Osteoblast (primary cell): ENCODE results near the gene RBBP8. TPM values are rescaled to one million over a fixed set of nuclear protein-coding genes. Genes with fewer than 3 reads are reported as not detected.

Experiments
- DNase-seq: peaks from one replicate; pipeline ENCODE4 v3.0.0; 2011; ENCODE audit warnings: low spot score, mixed read lengths; ENCODE audit not compliant: insufficient read length; ENCODE audit errors: missing footprints
- H2AFZ ChIP-seq: 2 replicates; pipeline ENCODE4 v1.6.0; 2011; ENCODE audit warnings: mild to moderate bottlenecking, low read length
- H3K27ac ChIP-seq: 2 replicates; pipeline ENCODE4 v1.5.1; 2011; ENCODE audit warnings: mild to moderate bottlenecking, low read depth, low read length, moderate library complexity
- H3K27me3 ChIP-seq: 2 replicates; pipeline ENCODE4 v1.6.0; 2012; ENCODE audit warnings: mild to moderate bottlenecking, control low read depth, inconsistent platforms, low read length, moderate library complexity; ENCODE audit not compliant: insufficient read depth
- H3K36me3 ChIP-seq: 2 replicates; pipeline ENCODE4 v1.5.1; 2011; ENCODE audit warnings: mild to moderate bottlenecking, low read length, control low read depth, moderate library complexity; ENCODE audit not compliant: insufficient read depth
- H3K4me1 ChIP-seq: 2 replicates; pipeline ENCODE4 v1.5.1; 2011; ENCODE audit warnings: mild to moderate bottlenecking, low read length, control low read depth, moderate library complexity; ENCODE audit not compliant: insufficient read depth
- H3K4me2 ChIP-seq: 2 replicates; pipeline ENCODE4 v1.6.0; 2011; ENCODE audit warnings: mild to moderate bottlenecking, low read length; ENCODE audit not compliant: insufficient read depth
- H3K4me3 ChIP-seq: fragments of 200-600 bp; sonication (generic); 3 replicates; pipeline ENCODE4 v1.5.1; 2012; ENCODE audit warnings: mild to moderate bottlenecking, low read length, inconsistent platforms; ENCODE audit not compliant: insufficient read depth
- H3K79me2 ChIP-seq: 2 replicates; pipeline ENCODE4 v1.6.0; 2012; ENCODE audit warnings: mild to moderate bottlenecking, low read length, control low read depth, inconsistent platforms; ENCODE audit not compliant: insufficient read depth
- H3K9me3 ChIP-seq: 2 replicates; pipeline ENCODE4 v1.5.1; 2011; ENCODE audit warnings: low read depth, low read length, control low read depth
- H4K20me1 ChIP-seq: 2 replicates; pipeline ENCODE4 v1.6.0; 2012; ENCODE audit warnings: mild to moderate bottlenecking, low read length, control low read depth; ENCODE audit not compliant: insufficient read depth
- total RNA-seq: library from RNA; depleted of rRNA; stranded (reverse); fragments of >200 nt; gene quantifications from 2 replicates; pipeline ENCODE4 v1.2.3, GENCODE V29; 2012
- TF ChIP-seq, protein P1 (sequence below): IDR thresholded peaks from 2 replicates; pipeline ENCODE4 v1.5.1; 2011; ENCODE audit warnings: mild to moderate bottlenecking, low read depth, low read length, moderate library complexity; ENCODE audit errors: extremely low read depth

RBBP8 gene
- total RNA-seq, 1 donor: 40.2 TPM

DNA sequence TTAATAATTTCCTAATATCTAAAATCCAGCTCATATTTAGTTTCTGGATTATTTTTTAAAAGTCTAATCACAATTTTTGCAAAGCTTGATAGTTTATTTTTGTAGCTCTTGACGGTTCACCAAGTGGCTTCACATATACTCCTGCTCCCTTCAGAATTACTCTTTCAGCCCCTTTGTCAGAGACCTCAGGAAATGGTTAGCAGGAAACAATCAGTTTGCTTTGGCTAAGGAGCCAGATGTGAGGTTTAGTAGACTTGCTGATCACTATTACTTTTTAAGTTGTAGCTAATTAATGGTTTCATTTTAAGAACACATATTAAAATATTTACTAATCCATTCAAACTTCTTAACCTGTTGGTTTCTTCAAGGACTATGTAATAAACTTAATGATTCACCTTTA lies 2.3 kb downstream of the RBBP8 start:
- H3K79me2 ChIP-seq: peaks cover 18% of the 10 kb centered on the region
- H3K9me3 ChIP-seq: no peaks in the 10 kb centered on the region
- no peaks in the 10 kb centered on the region for H3K36me3 ChIP-seq
- H3K4me3 ChIP-seq: no peak overlapping the region
- TF ChIP-seq, protein P1, sequence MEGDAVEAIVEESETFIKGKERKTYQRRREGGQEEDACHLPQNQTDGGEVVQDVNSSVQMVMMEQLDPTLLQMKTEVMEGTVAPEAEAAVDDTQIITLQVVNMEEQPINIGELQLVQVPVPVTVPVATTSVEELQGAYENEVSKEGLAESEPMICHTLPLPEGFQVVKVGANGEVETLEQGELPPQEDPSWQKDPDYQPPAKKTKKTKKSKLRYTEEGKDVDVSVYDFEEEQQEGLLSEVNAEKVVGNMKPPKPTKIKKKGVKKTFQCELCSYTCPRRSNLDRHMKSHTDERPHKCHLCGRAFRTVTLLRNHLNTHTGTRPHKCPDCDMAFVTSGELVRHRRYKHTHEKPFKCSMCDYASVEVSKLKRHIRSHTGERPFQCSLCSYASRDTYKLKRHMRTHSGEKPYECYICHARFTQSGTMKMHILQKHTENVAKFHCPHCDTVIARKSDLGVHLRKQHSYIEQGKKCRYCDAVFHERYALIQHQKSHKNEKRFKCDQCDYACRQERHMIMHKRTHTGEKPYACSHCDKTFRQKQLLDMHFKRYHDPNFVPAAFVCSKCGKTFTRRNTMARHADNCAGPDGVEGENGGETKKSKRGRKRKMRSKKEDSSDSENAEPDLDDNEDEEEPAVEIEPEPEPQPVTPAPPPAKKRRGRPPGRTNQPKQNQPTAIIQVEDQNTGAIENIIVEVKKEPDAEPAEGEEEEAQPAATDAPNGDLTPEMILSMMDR: no peak
- H3K27ac ChIP-seq: peak overlapping the region; percentile 28
- peaks cover 12% of the 10 kb centered on the region for H3K4me1 ChIP-seq
- no peaks in the 10 kb centered on the region for H4K20me1 ChIP-seq
- no peaks in the 10 kb centered on the region for H3K27me3 ChIP-seq
- no peak overlapping the region for H2AFZ ChIP-seq
- no peak for DNase-seq
- peak overlapping the region; percentile 14 for H3K4me2 ChIP-seq

DNA sequence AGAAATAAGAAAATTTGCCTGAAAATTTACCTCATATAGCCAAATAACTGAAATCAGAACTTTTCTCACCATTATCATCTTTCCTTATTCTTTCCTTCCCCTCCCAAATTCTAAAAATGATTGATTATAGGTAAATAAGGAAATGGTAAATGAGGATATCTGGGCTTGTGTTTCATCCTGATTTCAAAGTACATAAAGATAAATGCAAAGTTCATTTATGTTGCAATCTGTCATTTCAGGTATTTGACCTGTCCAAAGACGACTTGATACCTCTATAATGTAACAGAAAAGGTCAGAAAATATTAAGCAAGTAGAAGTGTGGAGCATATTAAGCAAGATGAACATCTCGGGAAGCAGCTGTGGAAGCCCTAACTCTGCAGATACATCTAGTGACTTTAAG lies 3.4 kb downstream of the RBBP8 start:
- H3K4me1 ChIP-seq: peaks cover 12% of the 10 kb centered on the region
- peaks cover 18% of the 10 kb centered on the region for H3K79me2 ChIP-seq
- no peak overlapping the region for H2AFZ ChIP-seq
- no peaks in the 10 kb centered on the region for H3K36me3 ChIP-seq
- H3K4me2 ChIP-seq: no peak overlapping the region
- no peak overlapping the region for H3K27ac ChIP-seq
- DNase-seq: peak; percentile 47
- no peaks in the 10 kb centered on the region for H3K9me3 ChIP-seq
- no peak overlapping the region for H3K4me3 ChIP-seq
- no peaks in the 10 kb centered on the region for H4K20me1 ChIP-seq
- no peaks in the 10 kb centered on the region for H3K27me3 ChIP-seq
- TF ChIP-seq, protein P1: no peak

DNA sequence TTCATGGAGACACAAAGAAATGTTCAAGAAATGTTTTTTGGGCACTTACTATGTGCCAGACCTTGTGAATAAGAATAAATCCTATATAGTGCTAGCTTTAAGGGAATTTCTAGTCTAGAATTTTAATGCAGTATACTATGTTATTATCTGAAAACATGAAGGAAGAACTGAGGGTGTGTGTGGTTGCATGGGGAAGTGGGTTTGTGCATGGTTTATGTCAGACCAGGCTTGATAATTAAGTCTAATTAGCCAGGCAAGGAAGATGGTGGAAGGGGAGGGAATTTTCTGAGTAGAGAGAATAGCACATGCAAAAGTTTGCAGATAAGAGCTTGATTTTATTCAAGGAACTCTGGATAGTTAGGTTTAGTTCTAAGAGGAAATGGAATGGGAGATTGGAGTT lies 6.5 kb downstream of the RBBP8 start:
- no peaks in the 10 kb centered on the region for H3K27me3 ChIP-seq
- DNase-seq: no peak
- H3K4me3 ChIP-seq: no peak overlapping the region
- H4K20me1 ChIP-seq: no peaks in the 10 kb centered on the region
- no peak overlapping the region for H2AFZ ChIP-seq
- peaks cover 9% of the 10 kb centered on the region for H3K79me2 ChIP-seq
- H3K9me3 ChIP-seq: no peaks in the 10 kb centered on the region
- TF ChIP-seq, protein P1: no peak
- H3K36me3 ChIP-seq: no peaks in the 10 kb centered on the region
- no peaks in the 10 kb centered on the region for H3K4me1 ChIP-seq
- no peak overlapping the region for H3K27ac ChIP-seq
- H3K4me2 ChIP-seq: no peak overlapping the region

DNA sequence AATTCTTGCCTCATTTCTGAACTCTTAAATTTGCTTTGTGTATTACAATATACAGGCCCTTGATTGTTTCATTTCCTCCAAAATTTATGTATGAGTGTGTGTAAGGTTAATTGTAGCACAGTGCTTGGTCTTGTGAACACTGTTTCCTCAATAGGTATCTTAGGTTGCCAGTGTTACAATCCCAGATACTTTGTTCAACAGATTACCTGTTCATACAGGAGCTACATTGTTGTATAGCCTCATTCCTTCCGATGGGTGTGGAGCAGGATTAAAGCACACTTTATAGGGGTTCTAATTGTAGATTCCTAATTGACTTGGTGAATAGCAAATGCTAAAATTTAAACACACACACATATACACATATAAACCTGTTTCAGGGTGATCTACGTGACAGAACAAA lies 10.7 kb downstream of the RBBP8 start:
- no peak overlapping the region for H3K4me2 ChIP-seq
- no peaks in the 10 kb centered on the region for H3K4me1 ChIP-seq
- H4K20me1 ChIP-seq: no peaks in the 10 kb centered on the region
- no peaks in the 10 kb centered on the region for H3K9me3 ChIP-seq
- TF ChIP-seq, protein P1: no peak
- H2AFZ ChIP-seq: peak overlapping the region; percentile 46
- no peak overlapping the region for H3K4me3 ChIP-seq
- H3K27ac ChIP-seq: no peak overlapping the region
- no peaks in the 10 kb centered on the region for H3K36me3 ChIP-seq
- no peaks in the 10 kb centered on the region for H3K27me3 ChIP-seq
- no peaks in the 10 kb centered on the region for H3K79me2 ChIP-seq
- no peak for DNase-seq
